ENCODE data around the gene INTS11.

Gene INTS11

GRCh38 chr1:1337793-1338147, 13.3 kb upstream of the INTS11 start:
- no peak for DNase-seq (ENCODE audit: low read depth)
- TF ChIP-seq CTCF (conservative IDR thresholded peaks at IDR 0.05; ENCODE audit: control insufficient read depth, insufficient read depth, low read depth, low read length): no peak
- no peak overlapping the region for H3K4me3 ChIP-seq (ENCODE audit: control insufficient read depth, low read depth, low read length)

- no peak for TF ChIP-seq CTCF (conservative IDR thresholded peaks at IDR 0.05; ENCODE audit: control insufficient read depth, insufficient read depth, low read depth, low read length)
- no peak for DNase-seq (ENCODE audit: low read depth)
- no peak overlapping the region for H3K4me3 ChIP-seq (ENCODE audit: control insufficient read depth, low read depth, low read length)
Observed at GRCh38 chr1:1336931-1337792, 12.7 kb upstream of the INTS11 start.

DNA sequence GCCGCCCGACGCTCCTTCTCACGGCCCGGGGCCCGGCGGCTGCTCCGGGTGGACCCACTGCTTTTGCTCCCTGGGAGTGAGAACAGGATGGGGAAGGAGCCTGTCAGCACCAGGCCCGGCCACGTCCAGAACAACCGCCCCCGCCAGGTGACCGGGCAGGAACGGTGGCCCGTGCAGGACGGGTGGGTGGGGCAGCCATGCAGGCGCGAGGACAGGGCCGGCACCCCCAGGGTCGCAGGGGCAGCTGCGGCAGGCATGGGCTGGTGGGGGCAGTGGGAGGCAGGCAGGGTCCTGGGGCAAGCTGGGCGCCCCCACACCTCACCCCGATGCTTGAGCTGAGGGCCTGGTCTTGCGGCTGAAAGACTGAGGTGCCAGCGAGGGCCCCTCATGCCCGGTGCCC, 12.0 kb upstream of the INTS11 start:
- DNase-seq (ENCODE audit: low read depth): no peak
- no peak for TF ChIP-seq CTCF (conservative IDR thresholded peaks at IDR 0.05; ENCODE audit: control insufficient read depth, insufficient read depth, low read depth, low read length)
- no peak overlapping the region for H3K4me3 ChIP-seq (ENCODE audit: control insufficient read depth, low read depth, low read length)

DNA sequence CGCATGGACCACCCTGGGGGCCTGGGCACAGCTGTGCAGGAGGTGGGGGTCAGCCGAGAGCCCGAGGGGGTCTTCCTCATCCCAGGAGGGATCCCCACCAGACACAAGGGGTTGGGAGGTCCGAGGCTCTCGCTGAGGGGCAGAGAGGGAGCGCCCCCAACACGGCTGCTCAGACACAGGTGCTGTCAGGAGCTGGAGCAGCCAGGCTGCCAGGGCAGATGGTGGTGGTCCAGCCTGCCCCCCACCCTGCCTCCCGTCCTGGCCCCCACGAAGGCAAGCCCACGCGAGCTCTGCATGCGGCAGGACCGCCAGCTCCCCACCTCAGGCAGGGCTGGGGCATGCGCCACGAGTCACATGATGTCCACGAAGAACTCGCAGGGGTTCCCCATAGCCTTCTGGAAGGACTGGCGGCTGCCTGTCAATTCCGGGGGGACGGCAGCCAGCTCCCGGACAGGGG, 11.4 kb upstream of the INTS11 start:
- no peak overlapping the region for H3K4me3 ChIP-seq (ENCODE audit: control insufficient read depth, low read depth, low read length)
- DNase-seq (ENCODE audit: low read depth): no peak
- no peak for TF ChIP-seq CTCF (conservative IDR thresholded peaks at IDR 0.05; ENCODE audit: control insufficient read depth, insufficient read depth, low read depth, low read length)

DNA sequence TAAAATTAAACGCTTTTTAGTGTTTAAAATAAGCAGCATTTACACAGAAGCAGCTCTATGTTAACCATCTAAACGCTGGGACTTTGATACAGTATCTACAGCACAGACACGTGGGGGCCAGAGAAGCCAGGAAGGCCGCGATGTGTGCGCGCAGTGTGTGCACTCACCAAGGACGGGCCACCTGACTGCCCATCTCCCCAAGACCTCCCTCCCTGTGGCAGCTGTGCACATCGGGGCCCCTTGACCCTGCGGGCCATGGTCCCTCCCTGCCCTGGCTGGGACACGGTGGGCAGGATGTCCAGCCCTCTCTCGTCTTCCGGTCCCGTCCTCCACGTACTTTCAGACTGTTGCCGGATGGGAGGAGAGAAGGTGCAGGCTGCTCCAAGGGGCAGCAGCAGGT, 10.8 kb upstream of the INTS11 start:
- H3K4me3 ChIP-seq (ENCODE audit: control insufficient read depth, low read depth, low read length): no peak overlapping the region
- no peak for TF ChIP-seq CTCF (conservative IDR thresholded peaks at IDR 0.05; ENCODE audit: control insufficient read depth, insufficient read depth, low read depth, low read length)
- DNase-seq (ENCODE audit: low read depth): no peak

DNA sequence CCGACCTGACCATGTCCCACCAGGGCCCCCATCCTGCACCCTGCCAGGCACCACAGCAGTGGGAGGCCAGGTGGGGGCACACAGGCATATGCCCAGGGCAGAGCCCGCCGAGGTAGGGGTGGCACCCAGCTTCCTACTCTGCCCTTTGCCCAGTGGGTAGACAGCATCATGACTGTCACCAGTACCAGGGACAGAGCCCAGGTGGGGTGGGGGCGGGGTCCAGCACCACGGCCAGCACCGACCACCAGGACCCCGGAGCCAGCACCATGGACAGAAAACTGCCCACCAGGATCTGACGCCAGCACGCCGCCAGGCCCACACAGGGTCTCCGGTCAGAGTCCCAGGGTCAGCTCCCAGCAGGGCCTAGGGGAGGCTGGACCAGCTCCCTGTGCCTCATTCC, 10.4 kb upstream of the INTS11 start:
- no peak overlapping the region for H3K4me3 ChIP-seq (ENCODE audit: control insufficient read depth, low read depth, low read length)
- DNase-seq (ENCODE audit: low read depth): no peak
- TF ChIP-seq CTCF (conservative IDR thresholded peaks at IDR 0.05; ENCODE audit: control insufficient read depth, insufficient read depth, low read depth, low read length): no peak

All from fibroblast of mammary gland (primary cell).